ENCODE measurements around the gene SLC22A3.

DNA sequence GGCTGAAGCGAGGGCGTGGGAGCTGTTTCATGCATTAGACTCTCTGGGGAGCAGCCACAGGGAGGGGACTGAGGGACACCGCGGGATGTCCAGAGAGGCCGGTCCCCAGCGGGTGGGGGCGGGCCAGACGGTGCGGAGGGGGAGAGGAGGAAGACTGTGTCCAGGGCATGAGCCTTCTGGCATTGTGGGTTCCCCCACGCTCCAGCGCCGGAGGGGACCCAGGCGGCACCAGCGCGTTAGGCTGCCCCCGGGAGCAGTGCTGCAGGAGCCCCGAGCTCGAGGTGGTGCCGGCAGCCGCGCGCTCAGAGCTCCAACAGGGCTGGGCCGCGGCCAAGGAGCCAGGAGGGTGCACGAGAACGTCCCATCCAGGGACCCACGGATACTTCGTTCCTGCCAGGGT lies 14.4 kb downstream of the SLC22A3 start:
- TF ChIP-seq, protein P1, sequence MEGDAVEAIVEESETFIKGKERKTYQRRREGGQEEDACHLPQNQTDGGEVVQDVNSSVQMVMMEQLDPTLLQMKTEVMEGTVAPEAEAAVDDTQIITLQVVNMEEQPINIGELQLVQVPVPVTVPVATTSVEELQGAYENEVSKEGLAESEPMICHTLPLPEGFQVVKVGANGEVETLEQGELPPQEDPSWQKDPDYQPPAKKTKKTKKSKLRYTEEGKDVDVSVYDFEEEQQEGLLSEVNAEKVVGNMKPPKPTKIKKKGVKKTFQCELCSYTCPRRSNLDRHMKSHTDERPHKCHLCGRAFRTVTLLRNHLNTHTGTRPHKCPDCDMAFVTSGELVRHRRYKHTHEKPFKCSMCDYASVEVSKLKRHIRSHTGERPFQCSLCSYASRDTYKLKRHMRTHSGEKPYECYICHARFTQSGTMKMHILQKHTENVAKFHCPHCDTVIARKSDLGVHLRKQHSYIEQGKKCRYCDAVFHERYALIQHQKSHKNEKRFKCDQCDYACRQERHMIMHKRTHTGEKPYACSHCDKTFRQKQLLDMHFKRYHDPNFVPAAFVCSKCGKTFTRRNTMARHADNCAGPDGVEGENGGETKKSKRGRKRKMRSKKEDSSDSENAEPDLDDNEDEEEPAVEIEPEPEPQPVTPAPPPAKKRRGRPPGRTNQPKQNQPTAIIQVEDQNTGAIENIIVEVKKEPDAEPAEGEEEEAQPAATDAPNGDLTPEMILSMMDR (IDR thresholded peaks at IDR 0.05), result no peak
- no peak for TF ChIP-seq POLR2A (IDR thresholded peaks at IDR 0.05)

All from uterus (tissue), 2 donors.